ENCODE results near the gene CDH1. TPM values are rescaled to one million over a fixed set of nuclear protein-coding genes. Genes with fewer than 3 reads are reported as not detected.

The CDH1 gene
- total and polyA plus RNA-seq, 2 experiments from 2014 or later: 64.1 to 142 TPM

DNA sequence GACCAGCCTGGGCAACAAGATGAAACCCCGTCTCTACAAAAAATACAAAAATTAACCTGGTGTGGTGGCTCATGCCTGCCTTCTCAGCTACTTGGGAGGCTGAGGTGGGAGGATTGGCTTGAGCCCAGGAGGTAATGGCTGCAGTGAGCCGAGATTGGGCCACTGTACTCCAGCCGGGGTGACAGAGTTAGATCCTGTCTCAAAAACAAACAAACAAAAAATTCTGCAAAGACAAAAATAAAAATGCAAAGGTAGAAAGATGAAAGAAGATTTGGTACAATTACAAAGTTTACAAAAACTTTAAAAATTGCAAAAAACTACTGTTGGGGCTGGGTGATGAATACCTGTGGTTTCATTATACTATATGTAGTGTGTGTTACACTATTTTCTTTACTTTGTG is 5.5 kb upstream of the CDH1 start:
- no peak overlapping the region for H3K4me3 ChIP-seq
- H3F3A ChIP-seq (replicated peaks; ENCODE audit: low read depth): peaks cover 10% of the 10 kb centered on the region
- TF ChIP-seq EZH2phosphoT487 (IDR thresholded peaks at IDR 0.05; ENCODE audit: unreplicated experiment): no peak
- TF ChIP-seq ZNF331 (CRISPR knock-in tag; IDR thresholded peaks at IDR 0.05; ENCODE audit: low read depth): no peak
- TF ChIP-seq, protein P1, sequence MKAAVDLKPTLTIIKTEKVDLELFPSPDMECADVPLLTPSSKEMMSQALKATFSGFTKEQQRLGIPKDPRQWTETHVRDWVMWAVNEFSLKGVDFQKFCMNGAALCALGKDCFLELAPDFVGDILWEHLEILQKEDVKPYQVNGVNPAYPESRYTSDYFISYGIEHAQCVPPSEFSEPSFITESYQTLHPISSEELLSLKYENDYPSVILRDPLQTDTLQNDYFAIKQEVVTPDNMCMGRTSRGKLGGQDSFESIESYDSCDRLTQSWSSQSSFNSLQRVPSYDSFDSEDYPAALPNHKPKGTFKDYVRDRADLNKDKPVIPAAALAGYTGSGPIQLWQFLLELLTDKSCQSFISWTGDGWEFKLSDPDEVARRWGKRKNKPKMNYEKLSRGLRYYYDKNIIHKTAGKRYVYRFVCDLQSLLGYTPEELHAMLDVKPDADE (IDR thresholded peaks at IDR 0.05): no peak
- no peak for TF ChIP-seq EZH2 (IDR thresholded peaks at IDR 0.05; ENCODE audit: low read depth, unreplicated experiment)
- no peak for TF ChIP-seq POLR2AphosphoS5 (IDR thresholded peaks at IDR 0.05; ENCODE audit: low read depth)
- TF ChIP-seq NANOG (IDR thresholded peaks at IDR 0.05; ENCODE audit: borderline replicate concordance): no peak
- TF ChIP-seq, protein P2, sequence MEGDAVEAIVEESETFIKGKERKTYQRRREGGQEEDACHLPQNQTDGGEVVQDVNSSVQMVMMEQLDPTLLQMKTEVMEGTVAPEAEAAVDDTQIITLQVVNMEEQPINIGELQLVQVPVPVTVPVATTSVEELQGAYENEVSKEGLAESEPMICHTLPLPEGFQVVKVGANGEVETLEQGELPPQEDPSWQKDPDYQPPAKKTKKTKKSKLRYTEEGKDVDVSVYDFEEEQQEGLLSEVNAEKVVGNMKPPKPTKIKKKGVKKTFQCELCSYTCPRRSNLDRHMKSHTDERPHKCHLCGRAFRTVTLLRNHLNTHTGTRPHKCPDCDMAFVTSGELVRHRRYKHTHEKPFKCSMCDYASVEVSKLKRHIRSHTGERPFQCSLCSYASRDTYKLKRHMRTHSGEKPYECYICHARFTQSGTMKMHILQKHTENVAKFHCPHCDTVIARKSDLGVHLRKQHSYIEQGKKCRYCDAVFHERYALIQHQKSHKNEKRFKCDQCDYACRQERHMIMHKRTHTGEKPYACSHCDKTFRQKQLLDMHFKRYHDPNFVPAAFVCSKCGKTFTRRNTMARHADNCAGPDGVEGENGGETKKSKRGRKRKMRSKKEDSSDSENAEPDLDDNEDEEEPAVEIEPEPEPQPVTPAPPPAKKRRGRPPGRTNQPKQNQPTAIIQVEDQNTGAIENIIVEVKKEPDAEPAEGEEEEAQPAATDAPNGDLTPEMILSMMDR (conservative IDR thresholded peaks at IDR 0.05; ENCODE audit: low read depth in 2 of 2): no peak
- TF ChIP-seq, protein P3, sequence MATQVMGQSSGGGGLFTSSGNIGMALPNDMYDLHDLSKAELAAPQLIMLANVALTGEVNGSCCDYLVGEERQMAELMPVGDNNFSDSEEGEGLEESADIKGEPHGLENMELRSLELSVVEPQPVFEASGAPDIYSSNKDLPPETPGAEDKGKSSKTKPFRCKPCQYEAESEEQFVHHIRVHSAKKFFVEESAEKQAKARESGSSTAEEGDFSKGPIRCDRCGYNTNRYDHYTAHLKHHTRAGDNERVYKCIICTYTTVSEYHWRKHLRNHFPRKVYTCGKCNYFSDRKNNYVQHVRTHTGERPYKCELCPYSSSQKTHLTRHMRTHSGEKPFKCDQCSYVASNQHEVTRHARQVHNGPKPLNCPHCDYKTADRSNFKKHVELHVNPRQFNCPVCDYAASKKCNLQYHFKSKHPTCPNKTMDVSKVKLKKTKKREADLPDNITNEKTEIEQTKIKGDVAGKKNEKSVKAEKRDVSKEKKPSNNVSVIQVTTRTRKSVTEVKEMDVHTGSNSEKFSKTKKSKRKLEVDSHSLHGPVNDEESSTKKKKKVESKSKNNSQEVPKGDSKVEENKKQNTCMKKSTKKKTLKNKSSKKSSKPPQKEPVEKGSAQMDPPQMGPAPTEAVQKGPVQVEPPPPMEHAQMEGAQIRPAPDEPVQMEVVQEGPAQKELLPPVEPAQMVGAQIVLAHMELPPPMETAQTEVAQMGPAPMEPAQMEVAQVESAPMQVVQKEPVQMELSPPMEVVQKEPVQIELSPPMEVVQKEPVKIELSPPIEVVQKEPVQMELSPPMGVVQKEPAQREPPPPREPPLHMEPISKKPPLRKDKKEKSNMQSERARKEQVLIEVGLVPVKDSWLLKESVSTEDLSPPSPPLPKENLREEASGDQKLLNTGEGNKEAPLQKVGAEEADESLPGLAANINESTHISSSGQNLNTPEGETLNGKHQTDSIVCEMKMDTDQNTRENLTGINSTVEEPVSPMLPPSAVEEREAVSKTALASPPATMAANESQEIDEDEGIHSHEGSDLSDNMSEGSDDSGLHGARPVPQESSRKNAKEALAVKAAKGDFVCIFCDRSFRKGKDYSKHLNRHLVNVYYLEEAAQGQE (IDR thresholded peaks at IDR 0.05; ENCODE audit: unreplicated experiment): no peak
- TF ChIP-seq, protein P4, sequence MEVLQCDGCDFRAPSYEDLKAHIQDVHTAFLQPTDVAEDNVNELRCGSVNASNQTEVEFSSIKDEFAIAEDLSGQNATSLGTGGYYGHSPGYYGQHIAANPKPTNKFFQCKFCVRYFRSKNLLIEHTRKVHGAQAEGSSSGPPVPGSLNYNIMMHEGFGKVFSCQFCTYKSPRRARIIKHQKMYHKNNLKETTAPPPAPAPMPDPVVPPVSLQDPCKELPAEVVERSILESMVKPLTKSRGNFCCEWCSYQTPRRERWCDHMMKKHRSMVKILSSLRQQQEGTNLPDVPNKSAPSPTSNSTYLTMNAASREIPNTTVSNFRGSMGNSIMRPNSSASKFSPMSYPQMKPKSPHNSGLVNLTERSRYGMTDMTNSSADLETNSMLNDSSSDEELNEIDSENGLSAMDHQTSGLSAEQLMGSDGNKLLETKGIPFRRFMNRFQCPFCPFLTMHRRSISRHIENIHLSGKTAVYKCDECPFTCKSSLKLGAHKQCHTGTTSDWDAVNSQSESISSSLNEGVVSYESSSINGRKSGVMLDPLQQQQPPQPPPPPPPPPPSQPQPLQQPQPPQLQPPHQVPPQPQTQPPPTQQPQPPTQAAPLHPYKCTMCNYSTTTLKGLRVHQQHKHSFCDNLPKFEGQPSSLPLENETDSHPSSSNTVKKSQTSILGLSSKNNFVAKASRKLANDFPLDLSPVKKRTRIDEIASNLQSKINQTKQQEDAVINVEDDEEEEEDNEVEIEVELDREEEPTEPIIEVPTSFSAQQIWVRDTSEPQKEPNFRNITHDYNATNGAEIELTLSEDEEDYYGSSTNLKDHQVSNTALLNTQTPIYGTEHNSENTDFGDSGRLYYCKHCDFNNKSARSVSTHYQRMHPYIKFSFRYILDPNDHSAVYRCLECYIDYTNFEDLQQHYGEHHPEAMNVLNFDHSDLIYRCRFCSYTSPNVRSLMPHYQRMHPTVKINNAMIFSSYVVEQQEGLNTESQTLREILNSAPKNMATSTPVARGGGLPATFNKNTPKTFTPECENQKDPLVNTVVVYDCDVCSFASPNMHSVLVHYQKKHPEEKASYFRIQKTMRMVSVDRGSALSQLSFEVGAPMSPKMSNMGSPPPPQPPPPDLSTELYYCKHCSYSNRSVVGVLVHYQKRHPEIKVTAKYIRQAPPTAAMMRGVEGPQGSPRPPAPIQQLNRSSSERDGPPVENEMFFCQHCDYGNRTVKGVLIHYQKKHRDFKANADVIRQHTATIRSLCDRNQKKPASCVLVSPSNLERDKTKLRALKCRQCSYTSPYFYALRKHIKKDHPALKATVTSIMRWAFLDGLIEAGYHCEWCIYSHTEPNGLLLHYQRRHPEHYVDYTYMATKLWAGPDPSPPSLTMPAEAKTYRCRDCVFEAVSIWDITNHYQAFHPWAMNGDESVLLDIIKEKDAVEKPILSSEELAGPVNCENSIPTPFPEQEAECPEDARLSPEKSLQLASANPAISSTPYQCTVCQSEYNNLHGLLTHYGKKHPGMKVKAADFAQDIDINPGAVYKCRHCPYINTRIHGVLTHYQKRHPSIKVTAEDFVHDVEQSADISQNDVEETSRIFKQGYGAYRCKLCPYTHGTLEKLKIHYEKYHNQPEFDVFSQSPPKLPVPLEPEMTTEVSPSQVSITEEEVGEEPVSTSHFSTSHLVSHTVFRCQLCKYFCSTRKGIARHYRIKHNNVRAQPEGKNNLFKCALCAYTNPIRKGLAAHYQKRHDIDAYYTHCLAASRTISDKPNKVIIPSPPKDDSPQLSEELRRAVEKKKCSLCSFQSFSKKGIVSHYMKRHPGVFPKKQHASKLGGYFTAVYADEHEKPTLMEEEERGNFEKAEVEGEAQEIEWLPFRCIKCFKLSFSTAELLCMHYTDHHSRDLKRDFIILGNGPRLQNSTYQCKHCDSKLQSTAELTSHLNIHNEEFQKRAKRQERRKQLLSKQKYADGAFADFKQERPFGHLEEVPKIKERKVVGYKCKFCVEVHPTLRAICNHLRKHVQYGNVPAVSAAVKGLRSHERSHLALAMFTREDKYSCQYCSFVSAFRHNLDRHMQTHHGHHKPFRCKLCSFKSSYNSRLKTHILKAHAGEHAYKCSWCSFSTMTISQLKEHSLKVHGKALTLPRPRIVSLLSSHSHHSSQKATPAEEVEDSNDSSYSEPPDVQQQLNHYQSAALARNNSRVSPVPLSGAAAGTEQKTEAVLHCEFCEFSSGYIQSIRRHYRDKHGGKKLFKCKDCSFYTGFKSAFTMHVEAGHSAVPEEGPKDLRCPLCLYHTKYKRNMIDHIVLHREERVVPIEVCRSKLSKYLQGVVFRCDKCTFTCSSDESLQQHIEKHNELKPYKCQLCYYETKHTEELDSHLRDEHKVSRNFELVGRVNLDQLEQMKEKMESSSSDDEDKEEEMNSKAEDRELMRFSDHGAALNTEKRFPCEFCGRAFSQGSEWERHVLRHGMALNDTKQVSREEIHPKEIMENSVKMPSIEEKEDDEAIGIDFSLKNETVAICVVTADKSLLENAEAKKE (CRISPR knock-in tag; IDR thresholded peaks at IDR 0.05): no peak
- no peak for TF ChIP-seq JUNB (IDR thresholded peaks at IDR 0.05; ENCODE audit: unreplicated experiment)
- TF ChIP-seq STAT1 (IDR thresholded peaks at IDR 0.05; ENCODE audit: unreplicated experiment): no peak
- TF ChIP-seq CREB1 (CRISPR knock-in tag; IDR thresholded peaks at IDR 0.05; ENCODE audit: low read depth): no peak
- TF ChIP-seq ZNF114 (CRISPR knock-in tag; IDR thresholded peaks at IDR 0.05): no peak
- Mint-ChIP-seq H3K36me3 (ENCODE audit: low read depth) (no peaks in the 10 kb centered on the region; the same call in 2 of the 3 replicates), H3K4me1 (peaks cover 25% of the 10 kb centered on the region), H3K27me3 (ENCODE audit: insufficient read depth, low read depth, poor library complexity) (peaks cover 1% of the 10 kb centered on the region), H3K9me3 (no peaks in the 10 kb centered on the region; the same call in 2 of the 3 replicates), H3K4me3 (no peak overlapping the region), H3K27ac (no peak overlapping the region)
- ATAC-seq: no peak
- no peaks in the 10 kb centered on the region for H3K9me2 ChIP-seq (ENCODE audit: insufficient read depth)
- DNase-seq (ENCODE audit: low spot score): no peak
- H4K20me1 ChIP-seq (replicated peaks; ENCODE audit: insufficient read depth): no peaks in the 10 kb centered on the region
- no peaks in the 10 kb centered on the region for H3K36me3 ChIP-seq (ENCODE audit: insufficient read depth)
- no peaks in the 10 kb centered on the region for H3K27me3 ChIP-seq (ENCODE audit: insufficient read depth)
- H3K4me2 ChIP-seq: no peak overlapping the region
- peaks cover 22% of the 10 kb centered on the region for H3K4me1 ChIP-seq (ENCODE audit: insufficient read depth)
- no peaks in the 10 kb centered on the region for H3K79me2 ChIP-seq (replicated peaks; ENCODE audit: insufficient read depth)
- no peak overlapping the region for H2AFZ ChIP-seq
- peak overlapping the region; percentile 89; the same call in 1 of the 2 replicates for H3K27ac ChIP-seq (ENCODE audit: low read depth)

Measured in GM23338 (cell line).